Measurements from ENCODE around the gene WWTR1. TPM values are rescaled to one million over a fixed set of nuclear protein-coding genes. Genes with fewer than 3 reads are reported as not detected.

Gene WWTR1
- total and polyA plus RNA-seq, 2 donors from 2014 or later, result 23.3 to 117 TPM

DNA sequence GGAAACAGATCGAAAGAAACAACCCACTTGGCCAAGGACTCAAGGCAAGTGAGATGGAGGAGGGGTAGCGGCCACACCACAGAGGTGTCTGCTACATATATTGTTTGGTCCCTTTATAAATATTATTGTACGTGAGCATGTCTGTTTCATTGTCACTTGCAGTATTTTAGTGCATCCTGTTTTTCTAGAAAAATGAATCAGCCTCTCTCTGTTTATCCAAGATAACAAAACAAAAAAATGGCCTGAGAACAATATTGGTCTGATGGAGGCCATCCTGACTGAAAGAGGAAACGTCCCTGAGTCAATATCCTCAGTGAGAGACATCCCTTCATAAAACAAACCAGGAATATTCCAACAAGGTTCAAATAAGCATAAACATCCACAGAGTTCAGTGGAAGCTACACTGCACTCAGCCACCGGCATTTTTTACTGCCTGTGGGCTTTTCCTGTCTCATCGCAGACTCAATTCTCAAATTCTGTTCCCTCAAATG lies 42.0 kb downstream of the WWTR1 start:
- TF ChIP-seq, protein P1, sequence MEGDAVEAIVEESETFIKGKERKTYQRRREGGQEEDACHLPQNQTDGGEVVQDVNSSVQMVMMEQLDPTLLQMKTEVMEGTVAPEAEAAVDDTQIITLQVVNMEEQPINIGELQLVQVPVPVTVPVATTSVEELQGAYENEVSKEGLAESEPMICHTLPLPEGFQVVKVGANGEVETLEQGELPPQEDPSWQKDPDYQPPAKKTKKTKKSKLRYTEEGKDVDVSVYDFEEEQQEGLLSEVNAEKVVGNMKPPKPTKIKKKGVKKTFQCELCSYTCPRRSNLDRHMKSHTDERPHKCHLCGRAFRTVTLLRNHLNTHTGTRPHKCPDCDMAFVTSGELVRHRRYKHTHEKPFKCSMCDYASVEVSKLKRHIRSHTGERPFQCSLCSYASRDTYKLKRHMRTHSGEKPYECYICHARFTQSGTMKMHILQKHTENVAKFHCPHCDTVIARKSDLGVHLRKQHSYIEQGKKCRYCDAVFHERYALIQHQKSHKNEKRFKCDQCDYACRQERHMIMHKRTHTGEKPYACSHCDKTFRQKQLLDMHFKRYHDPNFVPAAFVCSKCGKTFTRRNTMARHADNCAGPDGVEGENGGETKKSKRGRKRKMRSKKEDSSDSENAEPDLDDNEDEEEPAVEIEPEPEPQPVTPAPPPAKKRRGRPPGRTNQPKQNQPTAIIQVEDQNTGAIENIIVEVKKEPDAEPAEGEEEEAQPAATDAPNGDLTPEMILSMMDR (IDR thresholded peaks at IDR 0.05; ENCODE audit: borderline replicate concordance, extremely low read depth, insufficient read depth), result no peak
- no peak overlapping the region for H3K9ac ChIP-seq (ENCODE audit: low read length in 3 of 3)

DNA sequence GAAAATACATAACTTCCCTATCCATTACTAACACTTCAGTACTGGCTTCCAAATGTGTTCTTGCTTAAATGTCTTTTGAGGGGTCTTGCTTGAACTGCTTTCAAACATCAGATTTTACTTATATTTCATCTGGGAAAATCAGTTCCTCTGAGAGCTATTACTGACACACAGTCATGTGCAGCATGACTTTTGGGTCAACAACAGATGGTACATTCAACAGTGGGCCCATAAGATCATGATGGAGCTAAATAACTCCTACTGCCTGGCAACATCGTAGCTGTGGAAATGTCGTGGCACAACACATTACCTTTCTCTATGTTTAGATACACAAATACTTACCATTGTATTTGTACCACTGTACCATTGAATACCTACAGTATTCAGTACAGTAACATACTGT lies 43.8 kb downstream of the WWTR1 start:
- intact Hi-C loops (cut with DNase I), result no loop called here
- Histone ChIP-seq H3K9me3 (ENCODE audit: control insufficient read depth in 2 of 3, insufficient read depth in 1 of 3, low read length in 3 of 3) (no peaks in the 10 kb centered on the region), H3K36me3 (ENCODE audit: control insufficient read depth in 2 of 3, insufficient read depth in 3 of 3, low read length in 3 of 3) (peaks cover 0 to 4% (median 0%) of the 10 kb centered on the region in 3 donors), H3K4me1 (ENCODE audit: control insufficient read depth in 2 of 3, insufficient read depth in 2 of 3, low read depth in 1 of 3, low read length in 3 of 3) (peaks cover 2 to 25% (median 7%) of the 10 kb centered on the region in 3 donors), H3K9ac (ENCODE audit: low read length in 3 of 3) (no peak overlapping the region), H3K27ac (ENCODE audit: low read depth in 2 of 2, low read length in 2 of 2) (no peak overlapping the region), H3K4me3 (ENCODE audit: low read length in 3 of 3) (no peak overlapping the region), H3K27me3 (ENCODE audit: control insufficient read depth, insufficient read depth, low read length) (no peaks in the 10 kb centered on the region)
- DNase-seq (no peak), FAIRE-seq (no peak)
- TF ChIP-seq, protein P1 (IDR thresholded peaks at IDR 0.05; ENCODE audit: borderline replicate concordance, extremely low read depth, insufficient read depth), result no peak

More for the DNA sequence above, 42.0 kb downstream of the WWTR1 start:
- Histone ChIP-seq H3K4me3 (ENCODE audit: low read length in 3 of 3) (no peak overlapping the region), H3K9me3 (ENCODE audit: control insufficient read depth in 2 of 3, insufficient read depth in 1 of 3, low read length in 3 of 3) (no peaks in the 10 kb centered on the region), H3K4me1 (ENCODE audit: control insufficient read depth in 2 of 3, insufficient read depth in 2 of 3, low read depth in 1 of 3, low read length in 3 of 3) (peaks cover 0 to 9% (median 8%) of the 10 kb centered on the region in 3 donors), H3K27me3 (ENCODE audit: control insufficient read depth, insufficient read depth, low read length) (no peaks in the 10 kb centered on the region), H3K27ac (ENCODE audit: low read depth in 2 of 2, low read length in 2 of 2) (peak overlapping the region; percentile 7 to 33), H3K36me3 (ENCODE audit: control insufficient read depth in 2 of 3, insufficient read depth in 3 of 3, low read length in 3 of 3) (peaks cover 0 to 4% (median 0%) of the 10 kb centered on the region in 3 donors)
- DNase-seq, result no peak
- intact Hi-C loops (cut with DNase I), result no loop called here
- FAIRE-seq, result no peak

DNA sequence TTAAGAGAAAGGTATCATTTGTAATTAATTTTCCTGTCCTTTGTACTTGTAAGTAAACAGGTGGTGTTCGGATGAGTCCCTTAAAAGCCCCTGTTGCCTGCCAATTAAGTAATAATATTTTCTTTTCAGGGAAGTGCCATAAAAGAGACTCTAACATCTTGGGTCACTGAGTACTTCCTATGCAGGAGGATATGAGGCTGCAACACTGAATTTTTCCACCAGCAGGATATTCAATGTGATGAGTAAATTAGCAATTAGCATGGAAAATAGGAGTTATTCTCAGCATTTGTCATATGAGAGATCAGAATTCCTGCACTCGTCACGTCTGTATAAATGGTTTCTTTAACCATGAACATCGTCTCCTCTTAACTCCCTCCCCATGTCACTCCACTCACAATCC lies 45.4 kb downstream of the WWTR1 start:
- DNase-seq (no peak), FAIRE-seq (no peak)
- Histone ChIP-seq H3K27me3 (ENCODE audit: control insufficient read depth, insufficient read depth, low read length) (no peaks in the 10 kb centered on the region), H3K27ac (ENCODE audit: low read depth in 2 of 2, low read length in 2 of 2) (no peak overlapping the region), H3K4me1 (ENCODE audit: control insufficient read depth in 2 of 3, insufficient read depth in 2 of 3, low read depth in 1 of 3, low read length in 3 of 3) (peaks cover 3 to 30% (median 4%) of the 10 kb centered on the region in 3 donors), H3K4me3 (ENCODE audit: low read length in 3 of 3) (no peak overlapping the region), H3K9me3 (ENCODE audit: control insufficient read depth in 2 of 3, insufficient read depth in 1 of 3, low read length in 3 of 3) (no peaks in the 10 kb centered on the region), H3K36me3 (ENCODE audit: control insufficient read depth in 2 of 3, insufficient read depth in 3 of 3, low read length in 3 of 3) (peaks cover 0 to 4% (median 0%) of the 10 kb centered on the region in 3 donors), H3K9ac (ENCODE audit: low read length in 3 of 3) (no peak overlapping the region)
- TF ChIP-seq, protein P1 (IDR thresholded peaks at IDR 0.05; ENCODE audit: borderline replicate concordance, extremely low read depth, insufficient read depth), result no peak
- intact Hi-C loops (cut with DNase I), result no loop called here

DNA sequence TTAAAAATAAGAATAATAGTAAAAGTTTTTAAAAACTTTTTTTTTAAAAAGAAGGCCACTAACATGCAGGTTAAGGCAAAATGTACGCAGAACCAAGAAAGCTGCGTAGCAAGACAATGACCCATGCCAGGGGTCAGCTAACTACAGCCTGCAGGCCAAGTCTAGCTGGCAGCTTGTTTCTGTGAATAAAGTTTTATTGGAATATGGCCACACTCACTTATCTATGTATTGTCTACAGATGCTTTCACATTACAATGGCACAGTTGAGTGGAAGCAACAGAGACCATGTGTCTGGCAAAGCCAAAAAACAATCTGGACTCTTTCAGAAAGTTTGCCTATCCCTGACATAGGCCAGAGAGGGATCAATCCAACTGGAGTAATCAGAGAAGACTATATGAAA lies 46.7 kb downstream of the WWTR1 start:
- no peak overlapping the region for H3K4me3 ChIP-seq (ENCODE audit: low read length in 3 of 3)
- H3K27ac ChIP-seq (ENCODE audit: low read depth in 2 of 2, low read length in 2 of 2), result peak overlapping the region; percentile 1 to 28
- no peaks in the 10 kb centered on the region for H3K27me3 ChIP-seq (ENCODE audit: control insufficient read depth, insufficient read depth, low read length)
- FAIRE-seq (no peak), DNase-seq (no peak)
- intact Hi-C loops (cut with DNase I), result no loop called here
- peaks cover 2 to 33% (median 3%) of the 10 kb centered on the region in 3 donors for H3K4me1 ChIP-seq (ENCODE audit: control insufficient read depth in 2 of 3, insufficient read depth in 2 of 3, low read depth in 1 of 3, low read length in 3 of 3)
- H3K9ac ChIP-seq (ENCODE audit: low read length in 3 of 3), result no peak overlapping the region
- TF ChIP-seq, protein P1 (IDR thresholded peaks at IDR 0.05; ENCODE audit: borderline replicate concordance, extremely low read depth, insufficient read depth), result no peak
- H3K36me3 ChIP-seq (ENCODE audit: control insufficient read depth in 2 of 3, insufficient read depth in 3 of 3, low read length in 3 of 3), result peaks cover 0 to 4% (median 0%) of the 10 kb centered on the region in 3 donors
- H3K9me3 ChIP-seq (ENCODE audit: control insufficient read depth in 2 of 3, insufficient read depth in 1 of 3, low read length in 3 of 3), result no peaks in the 10 kb centered on the region
